HG03520 (cell line): ENCODE results near the gene KCNA3.

ENCODE experiments used
- ATAC-seq: cut with Tn5 transposase; IDR thresholded peaks from one replicate; pipeline ENCODE4 v1.9.1; 2021; ENCODE audit warnings: mild to moderate bottlenecking, moderate library complexity; ENCODE audit not compliant: unreplicated experiment

KCNA3 gene

GRCh38 chr1:110674337-110675059, at the start of gene KCNA3:
Gene KCNA3 (minus strand): TSS chr1:110674940. CDS start chr1:110674809, 131 bp downstream.
- no peak for ATAC-seq

- no peak for ATAC-seq
These were observed 48.1 kb upstream of the KCNA3 start for GRCh38 chr1:110722807-110723206.

- no peak for ATAC-seq
These were observed 45.2 kb upstream of the KCNA3 start for GRCh38 chr1:110719908-110720307.

GRCh38 chr1:110718452-110718851, 43.7 kb upstream of the KCNA3 start:
- ATAC-seq: no peak

- ATAC-seq: no peak
These were observed 42.4 kb upstream of the KCNA3 start for GRCh38 chr1:110717179-110717578.

GRCh38 chr1:110714374-110714995, 39.7 kb upstream of the KCNA3 start:
- no peak for ATAC-seq

- no peak for ATAC-seq
These were observed 38.5 kb upstream of the KCNA3 start for GRCh38 chr1:110713221-110713620.

- ATAC-seq: no peak
These were observed 35.6 kb upstream of the KCNA3 start for GRCh38 chr1:110710314-110710713.

GRCh38 chr1:110708974-110709440, 34.3 kb upstream of the KCNA3 start:
- ATAC-seq: no peak

GRCh38 chr1:110707232-110707631, 32.5 kb upstream of the KCNA3 start:
- no peak for ATAC-seq

- ATAC-seq: no peak
These were observed 31.9 kb upstream of the KCNA3 start for GRCh38 chr1:110706621-110707020.

GRCh38 chr1:110702260-110702659, 27.5 kb upstream of the KCNA3 start:
- no peak for ATAC-seq

- ATAC-seq: no peak
These were observed 26.0 kb upstream of the KCNA3 start for GRCh38 chr1:110700767-110701166.

GRCh38 chr1:110697606-110698005, 22.9 kb upstream of the KCNA3 start:
- no peak for ATAC-seq

- no peak for ATAC-seq
These were observed 22.1 kb upstream of the KCNA3 start for GRCh38 chr1:110696818-110697217.

GRCh38 chr1:110690709-110691365, 16.1 kb upstream of the KCNA3 start:
- ATAC-seq: no peak

- no peak for ATAC-seq
These were observed 15.1 kb upstream of the KCNA3 start for GRCh38 chr1:110689868-110690267.

- ATAC-seq: no peak
These were observed 13.8 kb upstream of the KCNA3 start for GRCh38 chr1:110688514-110688913.

GRCh38 chr1:110687250-110687649, 12.5 kb upstream of the KCNA3 start:
- ATAC-seq: no peak

- ATAC-seq: no peak
These were observed 11.4 kb upstream of the KCNA3 start for GRCh38 chr1:110686188-110686587.

GRCh38 chr1:110684491-110684890, 9.8 kb upstream of the KCNA3 start:
- no peak for ATAC-seq

- ATAC-seq: no peak
These were observed 8.2 kb upstream of the KCNA3 start for GRCh38 chr1:110682898-110683297.
